Hematopoietic multipotent progenitor cell treated with erythropoietin and hydrocortisone succinate and interleukin-3 and kit ligand, for 8 days (in vitro differentiated cells): ENCODE results near the gene SPATA16.
"Not testable (repeated sequence)": the region's sequence is repeated elsewhere in the genome, so short reads cannot be mapped to it uniquely, and the experiment has no call there.

Source experiments
- DNase-seq: peaks from one replicate; pipeline ENCODE4 v3.0.0-alpha.2; 2015

The SPATA16 gene

GRCh38 chr3:172869368-172869771, 271.7 kb downstream of the SPATA16 start:
- DNase-seq = peak; percentile 19

GRCh38 chr3:172868582-172869200, 272.3 kb downstream of the SPATA16 start:
- no peak for DNase-seq

GRCh38 chr3:172866726-172867350, 274.2 kb downstream of the SPATA16 start:
- not testable (repeated sequence) for DNase-seq

- DNase-seq = no peak
These were observed 282.0 kb downstream of the SPATA16 start for GRCh38 chr3:172859041-172859440.

- peak; percentile 9 for DNase-seq
These were observed 284.0 kb downstream of the SPATA16 start for GRCh38 chr3:172856795-172857742.

GRCh38 chr3:172855037-172855436, 286.0 kb downstream of the SPATA16 start:
- DNase-seq = no peak

- DNase-seq = no peak
These were observed 286.9 kb downstream of the SPATA16 start for GRCh38 chr3:172853921-172854666.

- DNase-seq = no peak
These were observed 288.0 kb downstream of the SPATA16 start for GRCh38 chr3:172853005-172853404.

- DNase-seq = no peak
These were observed 292.1 kb downstream of the SPATA16 start for GRCh38 chr3:172848910-172849309.

GRCh38 chr3:172847292-172847691, 293.7 kb downstream of the SPATA16 start:
- no peak for DNase-seq

GRCh38 chr3:172846706-172847105, 294.3 kb downstream of the SPATA16 start:
- no peak for DNase-seq

GRCh38 chr3:172846103-172846561, 294.9 kb downstream of the SPATA16 start:
- no peak for DNase-seq

GRCh38 chr3:172844428-172844827, 296.6 kb downstream of the SPATA16 start:
- no peak for DNase-seq

- no peak for DNase-seq
These were observed 300.1 kb downstream of the SPATA16 start for GRCh38 chr3:172840913-172841312.

GRCh38 chr3:172840463-172840862, 300.6 kb downstream of the SPATA16 start:
- no peak for DNase-seq

- DNase-seq = no peak
These were observed 301.4 kb downstream of the SPATA16 start for GRCh38 chr3:172839679-172840078.
